ENCODE results near the gene TELO2. TPM values are rescaled to one million over a fixed set of nuclear protein-coding genes. Genes with fewer than 3 reads are reported as not detected.

The TELO2 gene
- total RNA-seq, 4 donors from 2014 or later: 22.2 to 98.1 (median 49.6) TPM

DNA sequence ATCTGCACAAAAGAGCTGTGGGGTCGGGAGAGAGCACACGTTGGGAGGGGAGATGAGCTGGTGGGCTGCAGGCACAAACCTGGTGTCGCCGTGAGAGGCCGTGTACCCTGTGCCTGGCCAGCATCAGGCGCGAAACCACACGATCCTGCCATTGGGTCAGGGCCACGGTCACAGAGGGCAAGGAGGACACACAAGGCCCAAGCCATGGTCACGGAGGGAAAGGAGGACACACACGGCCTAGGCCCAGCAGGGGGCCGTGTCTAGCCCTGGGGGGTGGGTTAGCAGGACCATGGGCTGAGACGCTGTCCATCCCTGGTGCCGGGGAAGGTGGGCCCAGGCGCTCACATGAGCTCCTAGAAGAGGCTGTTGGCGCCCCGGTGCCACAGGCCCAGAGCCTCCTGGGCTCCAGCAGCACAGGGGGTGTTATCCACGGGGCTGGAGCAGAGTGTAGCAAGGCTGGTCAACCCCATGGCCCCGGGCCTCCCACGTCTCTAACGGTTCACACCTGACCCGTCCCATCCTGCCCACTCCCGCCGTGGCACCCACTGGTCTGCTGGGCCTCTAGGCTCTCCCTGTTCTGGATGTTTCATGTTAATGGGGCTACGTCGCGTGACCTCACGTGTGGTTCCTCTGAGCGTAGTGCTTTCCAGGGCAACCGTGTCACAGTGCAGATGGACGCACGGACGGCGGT, 41.3 kb upstream of the TELO2 start:
- H3K36me3 ChIP-seq: peaks cover 0 to 40% (median 0%) of the 10 kb centered on the region in 4 donors
- no peak overlapping the region for H3K27ac ChIP-seq
- in situ Hi-C loops (cut with MboI; ENCODE audit: low pct_ligation_motif_present in 1 of 4, low pct_unique_long_range_greater_than_20kb in 1 of 4, low sequenced_read_pairs in 3 of 4): no loop called here
- WGBS, 2 donors (ENCODE audit: low coverage in 1 of 2): 95% methylated on average over 32 of the region's 34 CpGs; no CpG with 5 or more reads in 1 of the 2 donors
- TF ChIP-seq EP300 (IDR thresholded peaks at IDR 0.05; ENCODE audit: low read depth) (no peak), POLR2AphosphoS5 (IDR thresholded peaks at IDR 0.05) (no peak), POLR2A (IDR thresholded peaks at IDR 0.05) (no peak)
- TF ChIP-seq, protein P1, sequence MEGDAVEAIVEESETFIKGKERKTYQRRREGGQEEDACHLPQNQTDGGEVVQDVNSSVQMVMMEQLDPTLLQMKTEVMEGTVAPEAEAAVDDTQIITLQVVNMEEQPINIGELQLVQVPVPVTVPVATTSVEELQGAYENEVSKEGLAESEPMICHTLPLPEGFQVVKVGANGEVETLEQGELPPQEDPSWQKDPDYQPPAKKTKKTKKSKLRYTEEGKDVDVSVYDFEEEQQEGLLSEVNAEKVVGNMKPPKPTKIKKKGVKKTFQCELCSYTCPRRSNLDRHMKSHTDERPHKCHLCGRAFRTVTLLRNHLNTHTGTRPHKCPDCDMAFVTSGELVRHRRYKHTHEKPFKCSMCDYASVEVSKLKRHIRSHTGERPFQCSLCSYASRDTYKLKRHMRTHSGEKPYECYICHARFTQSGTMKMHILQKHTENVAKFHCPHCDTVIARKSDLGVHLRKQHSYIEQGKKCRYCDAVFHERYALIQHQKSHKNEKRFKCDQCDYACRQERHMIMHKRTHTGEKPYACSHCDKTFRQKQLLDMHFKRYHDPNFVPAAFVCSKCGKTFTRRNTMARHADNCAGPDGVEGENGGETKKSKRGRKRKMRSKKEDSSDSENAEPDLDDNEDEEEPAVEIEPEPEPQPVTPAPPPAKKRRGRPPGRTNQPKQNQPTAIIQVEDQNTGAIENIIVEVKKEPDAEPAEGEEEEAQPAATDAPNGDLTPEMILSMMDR (IDR thresholded peaks at IDR 0.05): no peak
- no peak for DNase-seq
- no peaks in the 10 kb centered on the region for H3K27me3 ChIP-seq
- intact Hi-C loops (cut with DNase I; ENCODE audit: low total_unique reads): no loop called here
- no peaks in the 10 kb centered on the region for H3K9me3 ChIP-seq
- no peak overlapping the region for H3K4me3 ChIP-seq
- H3K4me1 ChIP-seq: no peaks in the 10 kb centered on the region

- H3K4me1 ChIP-seq: no peaks in the 10 kb centered on the region
- no peak overlapping the region for H3K4me3 ChIP-seq
- H3K27ac ChIP-seq: no peak overlapping the region
- intact Hi-C loops (cut with DNase I; ENCODE audit: low total_unique reads) (no loop called here), in situ Hi-C loops (cut with MboI; ENCODE audit: low pct_ligation_motif_present in 1 of 4, low pct_unique_long_range_greater_than_20kb in 1 of 4, low sequenced_read_pairs in 3 of 4) (no loop called here)
- H3K9me3 ChIP-seq: no peaks in the 10 kb centered on the region
- no peaks in the 10 kb centered on the region for H3K27me3 ChIP-seq
- DNase-seq: no peak
- TF ChIP-seq EP300 (IDR thresholded peaks at IDR 0.05; ENCODE audit: low read depth): no peak
- TF ChIP-seq, protein P1 (IDR thresholded peaks at IDR 0.05): no peak
- no peak for TF ChIP-seq POLR2A (IDR thresholded peaks at IDR 0.05)
- TF ChIP-seq POLR2AphosphoS5 (IDR thresholded peaks at IDR 0.05): no peak
- H3K36me3 ChIP-seq: peaks cover 0 to 35% (median 0%) of the 10 kb centered on the region in 4 donors
- WGBS, 2 donors (ENCODE audit: low coverage in 1 of 2): no CpG with 5 or more reads among the region's 20 CpGs
Observed at GRCh38 chr16:1452530-1452929, 40.6 kb upstream of the TELO2 start.

DNA sequence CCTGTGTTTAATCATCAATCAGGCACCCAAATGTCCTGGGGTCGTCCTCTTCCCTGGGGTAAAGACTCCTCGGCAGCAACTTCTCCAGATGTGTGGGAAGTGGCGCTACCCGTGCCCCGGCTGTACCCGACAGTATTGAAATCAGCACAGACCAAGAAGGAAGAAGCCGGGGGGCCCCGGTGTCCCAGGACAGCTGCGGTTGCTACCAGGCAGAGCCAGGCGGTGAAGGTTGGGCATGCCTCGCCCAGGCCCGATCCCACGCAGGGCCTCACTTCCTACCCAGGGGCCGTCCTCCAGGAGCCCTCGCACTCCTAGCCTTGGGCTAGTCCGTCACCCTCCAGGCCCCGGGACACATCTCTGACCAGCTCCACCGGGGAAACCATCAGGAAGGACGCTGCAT, 39.8 kb upstream of the TELO2 start:
- Histone ChIP-seq H3K27me3 (no peaks in the 10 kb centered on the region), H3K4me1 (no peaks in the 10 kb centered on the region), H3K27ac (no peak overlapping the region), H3K9me3 (no peaks in the 10 kb centered on the region), H3K36me3 (peaks cover 0 to 31% (median 0%) of the 10 kb centered on the region in 4 donors), H3K4me3 (no peak overlapping the region)
- in situ Hi-C loops (cut with MboI; ENCODE audit: low pct_ligation_motif_present in 1 of 4, low pct_unique_long_range_greater_than_20kb in 1 of 4, low sequenced_read_pairs in 3 of 4) (no loop called here), intact Hi-C loops (cut with DNase I; ENCODE audit: low total_unique reads) (no loop called here)
- 95% methylated on average over 19 of the region's 19 CpGs; no CpG with 5 or more reads in 1 of the 2 donors for WGBS, 2 donors (ENCODE audit: low coverage in 1 of 2)
- DNase-seq: no peak
- TF ChIP-seq POLR2A (IDR thresholded peaks at IDR 0.05) (no peak), EP300 (IDR thresholded peaks at IDR 0.05; ENCODE audit: low read depth) (no peak), POLR2AphosphoS5 (IDR thresholded peaks at IDR 0.05) (no peak)
- TF ChIP-seq, protein P1 (IDR thresholded peaks at IDR 0.05): no peak

DNA sequence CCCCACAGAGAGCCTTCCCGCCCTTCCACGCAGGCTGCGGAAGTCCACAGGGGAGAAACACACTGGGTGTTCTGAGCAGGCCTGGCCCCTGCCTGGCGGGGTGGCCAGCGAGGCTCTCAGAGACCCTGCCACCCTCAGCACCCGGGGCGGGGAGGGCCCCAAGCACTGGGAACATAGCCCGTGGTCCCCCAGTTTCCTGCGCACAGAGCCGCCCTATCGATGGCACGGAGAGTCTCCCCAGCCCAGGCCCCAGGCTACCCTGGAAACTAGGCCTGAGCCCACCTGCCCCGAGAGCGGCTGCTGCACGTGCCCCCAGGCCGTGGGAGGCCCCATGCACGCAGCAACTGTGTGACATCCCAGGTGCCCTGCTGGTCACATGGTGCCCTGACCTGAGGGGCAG, 38.6 kb upstream of the TELO2 start:
- Histone ChIP-seq H3K4me1 (no peaks in the 10 kb centered on the region), H3K27ac (no peak overlapping the region), H3K4me3 (no peak overlapping the region), H3K36me3 (peaks cover 0 to 29% (median 0%) of the 10 kb centered on the region in 4 donors), H3K9me3 (no peaks in the 10 kb centered on the region), H3K27me3 (no peaks in the 10 kb centered on the region)
- TF ChIP-seq, protein P1 (IDR thresholded peaks at IDR 0.05): no peak
- no peak for TF ChIP-seq EP300 (IDR thresholded peaks at IDR 0.05; ENCODE audit: low read depth)
- in situ Hi-C loops (cut with MboI; ENCODE audit: low pct_ligation_motif_present in 1 of 4, low pct_unique_long_range_greater_than_20kb in 1 of 4, low sequenced_read_pairs in 3 of 4): no loop called here
- intact Hi-C loops (cut with DNase I; ENCODE audit: low total_unique reads): no loop called here
- no peak for DNase-seq
- whole genome bisulfite sequencing, 2 donors (ENCODE audit: low coverage in 1 of 2): 92 to 95% methylated on average over 5 to 11 of the region's 17 CpGs
